Transverse colon (tissue), 4 donors: Measurements from ENCODE around the gene SOX3. TPM values are rescaled to one million over a fixed set of nuclear protein-coding genes. Genes with fewer than 3 reads are reported as not detected.

Experiments used
- DNase-seq: peaks from one replicate; pipeline ENCODE4 v3.0.0-alpha.2; 2019
- H3K27ac ChIP-seq, 4 donors: fragments of 200-600 bp; sonication (generic); 2 replicates each; pipeline ENCODE4 v1.5.1; 2016 to 2018; ENCODE audit warnings: inconsistent platforms in 4 of 4
- H3K27me3 ChIP-seq: fragments of 200-600 bp; sonication (generic); 2 replicates; pipeline ENCODE4 v1.5.1; 2017; ENCODE audit warnings: inconsistent platforms
- H3K36me3 ChIP-seq, 4 donors: fragments of 200-600 bp; sonication (generic); 2 replicates each; pipeline ENCODE4 v1.5.1; 2017 to 2019; ENCODE audit warnings: inconsistent platforms in 4 of 4
- H3K4me1 ChIP-seq, 4 donors: fragments of 200-600 bp; sonication (generic); 2 replicates each; pipeline ENCODE4 v1.5.1; 2017 to 2020; ENCODE audit warnings: inconsistent platforms in 4 of 4
- H3K4me3 ChIP-seq, 4 donors: fragments of 200-600 bp; sonication (generic); 1 replicate in 1 of 4; 2 replicates in 3 of 4; pipeline versions ENCODE4 v1.5.1 to v1.6.1; 2017 to 2019; ENCODE audit warnings: inconsistent platforms in 4 of 4
- H3K9me3 ChIP-seq, 2 donors: fragments of 200-600 bp; sonication (generic); 2 replicates each; pipeline ENCODE4 v1.5.1; 2017 to 2019; ENCODE audit warnings: inconsistent platforms in 2 of 2
- EP300 ChIP-seq: sonication (generic); formaldehyde crosslinking; IDR thresholded peaks from one replicate; pipeline ENCODE4 v1.6.1; 2017; ENCODE audit warnings: antibody characterized with exemption, low read depth
- POLR2A ChIP-seq: fragments of 450-650 bp; IDR thresholded peaks from one replicate; pipeline ENCODE4 v1.6.1; 2016; ENCODE audit warnings: antibody characterized with exemption, mild to moderate bottlenecking, moderate library complexity
- POLR2AphosphoS5 ChIP-seq, 3 donors: sonication (generic); formaldehyde crosslinking; IDR thresholded peaks; one replicate each; pipeline ENCODE4 v1.6.1; 2016; ENCODE audit warnings: antibody characterized with exemption in 3 of 3
- WGBS, 2 donors: methylation state at CpG; one replicate each; pipeline ENCODE4 v1.1.5; 2018; ENCODE audit warnings: low coverage in 1 of 2; 5-methylcytosine and 5-hydroxymethylcytosine counted together
- in situ Hi-C, 4 donors: fragments of 200-750 bp; cut with MboI; loops; one replicate each; pipeline versions ENCODE4 v1.15.0 to v1.15.1; 2017; ENCODE audit warnings: low sequenced_read_pairs in 3 of 4, low pct_ligation_motif_present in 1 of 4, low pct_unique_long_range_greater_than_20kb in 1 of 4
- intact Hi-C: fragments of 100-400 bp; cut with DNase I; formaldehyde crosslinking; loops from one replicate; pipeline ENCODE4 v1.15.1; 2023; ENCODE audit warnings: low total_unique reads
- total RNA-seq, 4 donors: library from RNA; depleted of rRNA; stranded (reverse); fragments of >200 nt; gene quantifications; one replicate each; pipeline ENCODE4 v1.1.0, GENCODE V29; 2016
- TF ChIP-seq, protein P1 (sequence below), 5 experiments: fragments of 200-600 bp in 3 of 5; fragments of 450-650 bp in 2 of 5; sonication (generic) in 3 of 5; IDR thresholded peaks; 1 replicate in 2 of 5; 2 replicates in 3 of 5; pipeline ENCODE4 v1.5.1; 2016 to 2017; ENCODE audit warnings: antibody characterized with exemption in 5 of 5, inconsistent platforms in 3 of 5, mild to moderate bottlenecking in 2 of 5, moderate library complexity in 1 of 5

SOX3 gene
- total RNA-seq, 4 donors from 2014 or later = not detected

- in situ Hi-C loops = no loop called here
- Histone ChIP-seq H3K4me3 (no peak overlapping the region), H3K36me3 (no peaks in the 10 kb centered on the region), H3K27me3 (no peaks in the 10 kb centered on the region), H3K27ac (no peak overlapping the region), H3K9me3 (no peaks in the 10 kb centered on the region), H3K4me1 (no peaks in the 10 kb centered on the region)
- whole genome bisulfite sequencing, 2 donors = 41% methylated on average over 2 of the region's 2 CpGs; no CpG with 5 or more reads in 1 of the 2 donors
- TF ChIP-seq POLR2A (no peak), POLR2AphosphoS5 (IDR thresholded peaks at IDR 0.05) (no peak), EP300 (no peak)
- TF ChIP-seq, protein P1, sequence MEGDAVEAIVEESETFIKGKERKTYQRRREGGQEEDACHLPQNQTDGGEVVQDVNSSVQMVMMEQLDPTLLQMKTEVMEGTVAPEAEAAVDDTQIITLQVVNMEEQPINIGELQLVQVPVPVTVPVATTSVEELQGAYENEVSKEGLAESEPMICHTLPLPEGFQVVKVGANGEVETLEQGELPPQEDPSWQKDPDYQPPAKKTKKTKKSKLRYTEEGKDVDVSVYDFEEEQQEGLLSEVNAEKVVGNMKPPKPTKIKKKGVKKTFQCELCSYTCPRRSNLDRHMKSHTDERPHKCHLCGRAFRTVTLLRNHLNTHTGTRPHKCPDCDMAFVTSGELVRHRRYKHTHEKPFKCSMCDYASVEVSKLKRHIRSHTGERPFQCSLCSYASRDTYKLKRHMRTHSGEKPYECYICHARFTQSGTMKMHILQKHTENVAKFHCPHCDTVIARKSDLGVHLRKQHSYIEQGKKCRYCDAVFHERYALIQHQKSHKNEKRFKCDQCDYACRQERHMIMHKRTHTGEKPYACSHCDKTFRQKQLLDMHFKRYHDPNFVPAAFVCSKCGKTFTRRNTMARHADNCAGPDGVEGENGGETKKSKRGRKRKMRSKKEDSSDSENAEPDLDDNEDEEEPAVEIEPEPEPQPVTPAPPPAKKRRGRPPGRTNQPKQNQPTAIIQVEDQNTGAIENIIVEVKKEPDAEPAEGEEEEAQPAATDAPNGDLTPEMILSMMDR (IDR thresholded peaks at IDR 0.05) = no peak
- intact Hi-C loops = no loop called here
- DNase-seq = no peak
Measured at GRCh38 chrX:140524556-140524955, 19.7 kb upstream of the SOX3 start.

DNA sequence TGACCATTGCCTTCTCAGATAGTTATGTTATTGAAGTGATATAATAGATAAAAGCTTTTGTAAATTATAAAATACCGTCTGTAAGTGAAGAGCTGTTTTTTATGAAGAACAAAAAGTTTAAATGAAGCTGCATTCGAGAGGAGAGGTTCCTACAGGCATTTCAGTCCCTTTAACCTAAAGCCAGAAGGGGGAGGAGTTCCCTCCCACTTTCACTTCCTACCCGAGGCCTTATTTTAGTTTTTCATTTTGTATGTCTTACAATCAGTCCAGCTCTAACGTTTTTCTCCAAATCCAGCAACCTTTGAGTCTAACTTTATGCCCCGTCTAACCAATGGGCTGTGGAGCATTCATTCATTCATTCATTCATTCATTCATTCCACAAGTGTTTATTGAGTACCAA, 16.5 kb upstream of the SOX3 start:
- WGBS, 2 donors = 15 to 44% methylated on average over 4 to 5 of the region's 5 CpGs
- Histone ChIP-seq H3K27ac (no peak overlapping the region), H3K4me1 (no peaks in the 10 kb centered on the region), H3K36me3 (no peaks in the 10 kb centered on the region), H3K4me3 (no peak overlapping the region), H3K9me3 (no peaks in the 10 kb centered on the region), H3K27me3 (no peaks in the 10 kb centered on the region)
- in situ Hi-C loops = no loop called here
- TF ChIP-seq POLR2A (no peak), EP300 (no peak), POLR2AphosphoS5 (IDR thresholded peaks at IDR 0.05) (no peak)
- TF ChIP-seq, protein P1 (IDR thresholded peaks at IDR 0.05) = no peak
- intact Hi-C loops = no loop called here
- DNase-seq = no peak

- in situ Hi-C loops = no loop called here
- no peak for DNase-seq
- Histone ChIP-seq H3K36me3 (no peaks in the 10 kb centered on the region), H3K9me3 (no peaks in the 10 kb centered on the region), H3K4me1 (no peaks in the 10 kb centered on the region), H3K4me3 (no peak overlapping the region), H3K27me3 (peaks cover 29% of the 10 kb centered on the region), H3K27ac (no peak overlapping the region)
- 78% methylated on average over 1 of the region's 1 CpG; no CpG with 5 or more reads in 1 of the 2 donors for WGBS, 2 donors
- TF ChIP-seq POLR2A (no peak), POLR2AphosphoS5 (IDR thresholded peaks at IDR 0.05) (no peak), EP300 (no peak)
- TF ChIP-seq, protein P1 (IDR thresholded peaks at IDR 0.05) = no peak
- intact Hi-C loops = no loop called here
Measured at GRCh38 chrX:140514554-140514953, 9.7 kb upstream of the SOX3 start.

DNA sequence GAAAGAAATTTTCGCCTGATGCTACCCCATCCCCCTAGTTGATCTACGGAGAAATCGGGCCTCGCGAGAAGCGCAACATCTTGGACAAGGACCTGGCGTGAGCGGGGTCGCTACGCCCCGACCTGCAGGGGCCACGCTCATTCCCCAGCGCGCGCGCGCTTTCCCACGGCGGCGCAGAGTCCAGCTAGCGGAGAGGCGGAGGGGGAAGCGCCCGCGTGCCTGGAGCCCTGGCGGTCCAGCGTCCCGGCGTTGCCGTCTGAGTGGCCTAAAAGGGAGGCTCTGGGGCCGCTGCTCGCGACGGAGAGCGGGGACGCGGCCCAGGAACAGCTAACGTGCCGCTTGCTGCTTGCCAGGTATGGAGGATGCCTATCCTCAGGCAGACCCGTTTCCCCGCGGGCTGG, 6.0 kb upstream of the SOX3 start:
- Histone ChIP-seq H3K27me3 (peaks cover 65% of the 10 kb centered on the region), H3K4me3 (no peak overlapping the region), H3K9me3 (no peaks in the 10 kb centered on the region), H3K27ac (no peak overlapping the region), H3K4me1 (no peaks in the 10 kb centered on the region), H3K36me3 (no peaks in the 10 kb centered on the region)
- 69% methylated on average over 38 of the region's 42 CpGs; no CpG with 5 or more reads in 1 of the 2 donors for WGBS, 2 donors
- no peak for DNase-seq
- intact Hi-C loops = no loop called here
- in situ Hi-C loops = no loop called here
- no peak for TF ChIP-seq POLR2A
- no peak for TF ChIP-seq EP300
- TF ChIP-seq, protein P1 (IDR thresholded peaks at IDR 0.05) = no peak
- TF ChIP-seq POLR2AphosphoS5 (IDR thresholded peaks at IDR 0.05) = no peak
